Body of pancreas (tissue), 4 donors: ENCODE measurements around the gene SSH2.

Source experiments
- CTCF ChIP-seq, 7 experiments: fragments of 450-650 bp in 4 of 7; fragments of 200-600 bp in 3 of 7; sonication (generic) in 3 of 7; IDR thresholded peaks; one replicate each; pipeline ENCODE4 v1.5.1; 2016 to 2019; ENCODE audit warnings: antibody characterized with exemption in 7 of 7
- POLR2A ChIP-seq, 3 donors: fragments of 450-650 bp; IDR thresholded peaks; one replicate each; pipeline ENCODE4 v1.6.1; 2016; ENCODE audit warnings: antibody characterized with exemption in 3 of 3, mild to moderate bottlenecking in 2 of 3

GRCh38 chr17:29677221-29677791, 252.7 kb downstream of the SSH2 start:
- TF ChIP-seq POLR2A (IDR thresholded peaks at IDR 0.05) (no peak), CTCF (IDR thresholded peaks at IDR 0.05) (no peak)
